Right renal cortex interstitium (tissue), 3 donors: ENCODE measurements around the gene PTPRE. TPM values are rescaled to one million over a fixed set of nuclear protein-coding genes. Genes with fewer than 3 reads are reported as not detected.
A peak's percentile ranks its signal among the peaks of the same experiment; 100 is the strongest.

Experiments used
- DNase-seq, 3 donors: peaks; one replicate each; pipeline ENCODE4 v3.0.0-alpha.2; 2013; ENCODE audit warnings: low read depth in 3 of 3, low spot score in 2 of 3
- polyA plus RNA-seq, 3 donors: library from polyadenylated mRNA; unstranded; fragments of 120-200 nt; gene quantifications; one replicate each; pipeline ENCODE4 v1.2.1, GENCODE V29; 2013; ENCODE audit not compliant: insufficient read length in 3 of 3

PTPRE gene
- polyA plus RNA-seq, 3 donors: 5.6 to 6.1 (median 6.0) TPM

DNA sequence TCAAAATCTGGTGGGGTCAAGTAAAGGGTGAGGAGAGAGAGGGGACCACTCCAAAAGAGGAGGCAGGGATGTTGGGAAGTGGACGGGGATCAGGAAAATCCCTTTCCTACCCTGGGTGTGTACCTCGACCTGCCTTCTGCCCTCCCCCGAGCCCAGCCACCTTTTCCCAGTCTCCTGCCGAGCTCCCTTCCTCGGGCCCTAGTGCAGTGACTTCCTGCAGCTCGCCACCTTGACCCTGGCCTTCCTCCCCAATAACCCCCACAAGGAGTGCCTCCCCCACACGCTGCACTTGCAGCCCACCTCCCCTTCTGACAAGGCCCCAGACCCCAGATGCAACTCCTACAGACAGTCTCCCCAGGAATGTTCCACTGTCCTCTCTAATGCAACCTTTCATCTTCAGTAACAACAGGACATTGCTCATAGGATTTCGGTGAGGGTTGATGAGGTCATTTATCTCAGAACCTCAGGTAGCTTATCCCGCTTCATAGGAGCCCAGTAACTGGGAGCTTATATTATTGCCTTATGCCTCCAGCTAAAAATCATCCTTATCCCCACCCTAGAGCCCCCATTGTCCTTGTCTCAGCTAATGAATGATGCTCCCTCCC, 129.2 kb downstream of the PTPRE start:
- no peak for DNase-seq

DNA sequence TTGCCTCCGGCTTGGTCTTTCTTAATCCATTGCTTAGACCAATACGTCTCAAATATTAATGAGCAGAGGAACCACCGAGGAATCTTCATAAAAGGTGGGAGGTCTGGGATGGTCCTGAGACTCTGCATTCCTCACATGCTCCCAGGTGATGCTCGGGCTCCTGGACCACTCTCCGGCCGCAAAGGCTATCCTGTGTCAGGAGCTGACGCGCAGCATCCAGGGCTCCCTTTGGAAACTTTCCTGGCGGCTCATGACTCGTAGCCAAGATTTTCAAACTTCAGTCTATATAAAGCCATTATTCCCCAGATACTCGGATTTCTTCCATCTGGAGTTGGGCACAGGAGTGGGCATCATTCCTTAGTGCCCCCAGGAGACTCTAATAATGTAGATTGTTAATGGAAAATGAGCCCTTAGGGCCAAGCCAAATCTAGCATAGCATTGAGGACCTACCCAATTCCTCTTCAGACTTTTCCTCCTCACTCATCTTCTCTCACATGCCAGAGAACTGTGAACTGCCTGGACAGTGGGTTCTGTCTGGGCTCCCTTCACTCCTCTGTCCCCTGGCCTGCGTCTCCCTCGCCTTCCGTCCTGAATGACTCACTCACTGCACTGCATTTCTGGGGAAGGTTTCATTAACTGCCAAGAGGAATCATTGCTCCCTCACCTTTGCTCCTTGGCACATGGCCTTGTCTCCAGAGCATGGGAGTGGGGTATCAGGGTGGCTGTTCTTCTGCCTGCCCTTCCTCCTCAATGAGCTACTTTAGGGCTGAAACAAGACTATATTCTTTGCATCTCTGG, 130.0 kb downstream of the PTPRE start:
- DNase-seq: no peak

DNA sequence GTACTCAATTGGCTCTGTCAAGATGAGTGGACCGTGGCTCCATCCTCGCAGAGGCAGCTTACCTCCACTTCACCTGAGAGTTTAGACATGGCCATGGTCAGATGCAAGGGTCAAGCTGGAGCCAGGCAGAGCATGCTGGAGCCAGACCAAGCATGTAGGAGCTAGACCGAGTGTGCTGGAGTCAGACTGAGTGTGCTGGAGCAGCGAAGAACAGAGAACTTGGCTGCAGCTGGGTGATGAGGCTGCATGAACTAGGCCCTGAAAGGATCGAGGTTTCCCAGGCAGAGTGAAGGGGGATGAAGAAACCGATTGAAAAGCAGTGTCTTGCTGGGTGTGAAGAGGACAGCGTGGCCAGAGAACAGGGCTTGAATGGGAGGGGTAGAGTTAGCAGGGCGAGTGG, 133.2 kb downstream of the PTPRE start:
- DNase-seq: no peak

DNA sequence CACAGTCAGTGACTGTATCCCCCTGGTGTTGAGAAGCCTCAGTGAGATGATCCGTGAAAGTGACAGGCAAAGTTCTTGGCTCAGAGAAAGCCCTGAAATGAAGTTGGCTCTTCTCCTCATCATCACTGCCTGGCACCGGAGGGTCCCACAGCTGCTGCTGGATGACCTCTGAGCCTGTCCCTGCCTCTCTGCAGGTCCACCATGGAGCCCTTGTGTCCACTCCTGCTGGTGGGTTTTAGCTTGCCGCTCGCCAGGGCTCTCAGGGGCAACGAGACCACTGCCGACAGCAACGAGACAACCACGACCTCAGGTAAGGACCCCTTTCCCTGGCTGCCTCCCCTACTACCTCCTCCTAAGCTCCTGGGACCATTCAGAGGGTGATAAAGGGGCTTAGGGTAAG, 133.8 kb downstream of the PTPRE start:
- no peak for DNase-seq

DNA sequence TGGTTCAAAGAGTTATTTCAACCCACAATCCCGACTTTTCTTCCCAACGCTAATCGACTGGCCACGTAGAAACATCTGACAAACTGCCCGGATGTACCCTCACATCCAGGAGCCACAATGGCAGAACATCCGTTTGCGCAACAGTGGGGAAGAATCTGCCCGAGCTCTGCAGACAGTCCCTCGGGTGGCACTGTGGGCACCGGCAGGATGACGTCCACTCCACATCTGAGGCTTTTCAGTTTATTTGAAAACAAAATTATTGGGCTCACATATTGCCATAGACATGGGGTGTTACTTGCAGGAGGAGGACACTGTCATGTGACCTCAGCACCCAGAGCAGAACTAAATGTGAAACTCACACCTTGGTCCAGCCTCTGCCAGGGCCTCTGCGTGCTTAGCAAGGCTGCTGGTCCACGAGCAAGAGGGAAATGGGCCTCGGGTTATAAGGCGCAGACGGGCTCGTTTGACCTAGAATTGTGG, 135.3 kb downstream of the PTPRE start:
- DNase-seq: no peak

DNA sequence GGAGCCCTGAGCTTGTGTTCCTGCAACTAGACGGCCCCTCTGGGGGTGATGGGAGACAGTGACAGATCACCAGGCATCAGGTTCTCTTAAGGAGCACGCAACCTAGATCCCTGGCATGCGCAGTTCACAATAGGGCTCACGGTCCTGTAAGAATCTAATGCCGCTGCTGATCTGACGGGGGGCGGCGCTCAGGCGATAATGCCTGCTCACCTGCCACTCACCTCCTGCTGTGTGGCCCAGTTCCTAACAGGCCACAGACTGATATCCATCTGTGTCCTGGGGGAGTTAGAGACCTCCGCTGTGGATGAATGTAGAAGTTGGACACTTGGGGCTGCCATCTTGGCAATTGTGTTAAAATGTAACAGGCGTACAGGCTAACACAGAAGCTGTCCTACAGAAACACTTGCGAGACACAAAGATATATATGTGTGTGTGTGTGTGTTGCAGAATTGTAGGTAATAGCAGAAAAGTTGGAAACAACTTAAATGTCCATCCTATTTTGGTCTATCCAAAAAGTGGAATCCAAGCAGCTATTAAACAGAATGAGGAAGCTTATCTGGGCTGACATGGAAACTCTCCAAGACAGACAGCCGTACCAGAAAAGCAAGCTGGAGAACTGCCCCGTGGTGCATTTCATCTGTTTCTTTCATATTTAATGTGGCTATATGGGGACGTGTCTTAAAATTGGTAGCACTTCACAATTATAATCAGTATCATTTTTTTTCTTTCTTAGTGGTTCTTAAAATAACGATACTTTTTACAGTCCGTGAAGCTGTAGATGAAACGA, 136.5 kb downstream of the PTPRE start:
- no peak for DNase-seq

DNA sequence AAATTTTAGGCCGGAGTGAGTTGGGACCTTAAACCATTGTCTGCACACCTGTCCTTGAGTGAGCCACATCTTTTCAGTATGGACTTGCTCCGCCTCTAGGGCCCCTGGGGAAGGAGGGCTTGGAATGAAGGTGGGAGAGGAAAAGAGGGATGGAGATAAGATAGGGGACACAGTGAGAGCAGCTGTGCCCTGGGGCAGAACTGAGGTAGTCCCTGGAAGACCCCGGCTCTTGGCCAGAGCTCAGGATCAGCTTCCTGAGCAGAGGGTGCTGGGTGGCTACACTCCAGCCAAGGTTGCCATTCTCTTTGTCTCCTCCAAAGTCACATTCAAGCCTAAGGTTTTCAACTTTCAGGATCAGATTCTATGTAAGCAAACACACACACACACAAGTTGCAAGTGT, 137.3 kb downstream of the PTPRE start:
- DNase-seq: no peak

DNA sequence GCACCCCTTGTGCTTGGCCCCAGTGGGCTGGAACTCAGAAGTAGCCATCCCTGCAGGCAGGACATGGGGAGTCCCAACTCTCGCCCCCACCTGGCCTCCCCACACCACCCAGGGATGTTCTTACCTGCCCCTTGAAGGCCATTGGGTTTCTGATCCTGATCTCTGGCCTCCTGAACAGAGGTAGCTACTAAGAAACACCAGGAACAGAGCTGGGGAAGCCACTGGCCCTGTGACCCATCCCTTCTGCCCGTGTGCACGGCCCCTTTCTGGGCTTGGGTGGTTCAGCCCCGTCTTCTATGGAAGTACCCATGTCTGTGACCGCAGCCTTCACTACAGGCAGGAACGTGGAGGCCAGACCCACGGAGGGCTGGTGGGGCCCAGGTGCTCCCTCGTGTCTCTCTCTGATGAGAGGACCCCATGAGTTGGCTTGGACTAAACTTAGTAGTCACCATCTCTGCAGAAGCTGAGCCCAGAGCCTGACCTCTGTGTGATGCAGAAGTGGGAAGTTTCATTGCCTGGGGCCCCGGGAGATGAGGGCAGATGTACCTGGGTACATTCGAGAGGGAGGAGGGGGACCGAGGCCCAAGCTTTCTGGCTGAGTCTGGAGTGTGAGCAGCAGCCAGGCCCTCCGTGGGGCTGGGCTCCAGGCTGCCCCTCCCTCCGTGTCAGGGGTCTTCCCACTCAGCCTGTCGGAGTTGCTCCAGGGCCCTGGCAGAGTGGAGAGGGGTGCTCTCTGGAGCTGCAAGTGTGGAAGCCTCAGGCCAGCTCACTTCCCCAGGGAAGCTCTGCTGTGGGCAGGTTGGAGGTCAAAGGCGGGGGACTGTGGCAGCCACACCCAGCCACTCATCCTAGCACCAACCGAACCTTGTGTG, 138.3 kb downstream of the PTPRE start:
- DNase-seq: no peak

DNA sequence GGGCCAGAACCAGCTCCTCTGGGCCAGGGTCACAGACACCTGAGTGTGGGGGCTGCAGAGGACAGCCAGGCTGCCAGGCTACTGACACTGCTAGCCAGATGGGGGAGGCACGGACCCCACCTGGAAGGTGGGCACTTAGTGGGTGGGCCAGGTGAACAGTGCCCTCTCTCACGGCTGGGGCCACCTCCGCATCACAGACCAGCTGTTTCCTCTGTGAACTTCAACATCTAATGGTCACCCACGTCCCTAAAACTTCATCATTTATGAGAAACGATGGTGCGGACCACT, 138.9 kb downstream of the PTPRE start:
- no peak for DNase-seq

DNA sequence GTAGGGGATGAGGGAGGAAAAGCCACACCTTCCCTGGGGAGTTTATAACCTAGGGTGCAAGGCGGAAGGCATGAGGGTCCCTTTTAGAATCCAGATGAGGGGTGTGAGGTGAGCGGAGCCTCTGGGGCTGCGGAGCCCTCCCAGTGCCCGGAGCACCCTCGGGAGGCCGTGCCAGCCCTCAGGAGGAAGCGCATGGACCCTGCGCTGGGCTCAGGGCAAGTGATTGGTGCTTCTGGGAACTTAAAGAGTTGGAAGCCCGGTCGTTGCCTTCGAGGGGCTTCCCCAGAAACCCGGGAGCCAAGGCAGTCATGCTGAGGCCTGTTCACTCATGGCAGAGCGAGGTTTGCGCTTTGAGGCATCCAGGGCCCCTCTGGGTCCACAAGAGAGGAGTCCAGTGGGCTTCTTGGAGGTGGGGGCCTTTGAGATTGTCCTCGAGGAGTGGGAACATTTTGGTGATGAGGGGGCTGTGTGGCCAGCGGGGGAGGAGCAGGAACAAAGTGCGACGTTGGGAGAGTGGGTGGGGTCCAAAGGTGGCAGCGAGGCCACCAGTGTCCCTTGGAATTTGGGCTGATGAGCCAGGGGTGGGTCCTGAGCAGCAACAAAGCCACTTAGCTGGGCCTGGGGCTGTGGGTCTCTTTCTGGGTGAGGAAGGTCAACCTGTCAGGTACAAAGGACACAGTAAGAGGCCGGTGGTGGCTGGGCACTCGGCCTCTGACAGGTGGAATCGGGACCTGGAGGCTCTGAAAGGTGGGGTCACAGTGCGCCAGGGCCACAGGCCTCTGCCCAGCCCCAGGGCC, 139.5 kb downstream of the PTPRE start:
- DNase-seq: no peak

DNA sequence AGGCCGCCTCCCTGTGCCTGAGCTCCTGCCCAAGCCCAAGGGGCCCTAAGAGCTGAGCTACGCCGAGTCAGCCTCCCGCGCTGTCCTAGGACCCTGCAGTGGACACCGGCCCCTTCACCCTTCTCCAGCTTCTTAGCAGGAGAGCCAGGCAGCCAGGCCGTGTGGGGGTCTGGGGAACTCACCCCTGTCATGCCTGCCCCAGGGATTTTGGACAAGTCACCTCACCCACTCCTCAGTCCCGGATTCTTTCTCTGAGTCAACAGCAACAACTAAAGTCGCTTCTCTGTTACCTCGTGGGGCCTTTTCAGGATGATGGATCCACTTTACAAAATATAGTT, 140.0 kb downstream of the PTPRE start:
- no peak for DNase-seq

DNA sequence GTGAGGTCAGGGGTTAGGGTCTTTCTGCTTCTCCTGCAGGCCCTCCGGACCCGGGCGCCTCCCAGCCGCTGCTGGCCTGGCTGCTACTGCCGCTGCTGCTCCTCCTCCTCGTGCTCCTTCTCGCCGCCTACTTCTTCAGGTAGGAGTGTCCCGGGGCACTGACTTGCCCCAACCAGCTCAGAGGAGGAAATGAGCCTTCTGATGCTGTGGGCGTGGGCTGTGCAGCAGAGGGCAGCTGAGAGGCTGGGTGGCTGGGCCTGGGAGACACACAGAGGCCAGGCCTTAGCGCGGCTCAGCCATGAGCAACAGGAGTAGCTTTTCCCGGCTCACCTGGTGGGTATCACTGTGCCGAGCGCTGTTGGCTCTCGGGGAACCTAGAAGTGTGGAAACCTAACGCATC, 140.4 kb downstream of the PTPRE start:
- DNase-seq: peak in 1 of 3 donors; percentile 53

DNA sequence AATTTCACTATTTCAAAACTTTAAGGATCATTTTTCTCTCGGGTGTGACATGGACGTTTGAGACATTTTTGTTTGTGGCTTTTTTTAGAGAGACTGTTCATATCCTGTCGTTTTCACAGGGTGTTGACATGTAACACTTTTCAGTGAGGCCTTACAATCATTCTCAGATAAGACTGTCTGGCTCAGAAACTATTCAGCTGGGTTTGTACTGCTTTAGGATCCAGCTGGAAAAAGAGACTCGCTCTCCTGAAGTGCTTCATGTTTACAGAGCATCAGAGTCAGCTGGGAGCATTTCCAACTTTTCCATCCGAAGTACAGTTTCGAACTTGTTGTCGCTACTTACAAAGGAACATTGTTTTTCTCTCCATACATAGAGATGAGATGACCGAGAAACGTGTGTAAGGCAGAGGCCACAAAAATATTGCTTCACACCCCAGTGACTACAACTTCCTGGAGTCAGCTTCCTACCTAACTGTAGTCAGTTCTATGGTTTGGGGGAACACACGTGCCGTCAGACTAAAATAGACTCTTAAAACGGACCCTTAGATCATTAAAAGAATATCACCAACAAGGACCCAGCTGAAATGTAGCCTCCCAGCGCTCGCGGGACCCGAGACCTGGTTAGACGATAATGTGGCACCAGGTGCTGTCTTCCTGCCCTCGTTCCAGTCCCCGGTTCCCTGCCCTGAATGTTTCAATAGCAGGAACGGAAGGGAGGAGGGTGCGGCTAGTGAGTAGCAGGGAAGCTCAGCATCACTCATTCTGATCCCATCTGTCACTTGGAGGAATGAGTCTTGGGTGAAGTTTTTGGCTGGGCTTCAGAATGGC, 141.3 kb downstream of the PTPRE start:
- no peak for DNase-seq

DNA sequence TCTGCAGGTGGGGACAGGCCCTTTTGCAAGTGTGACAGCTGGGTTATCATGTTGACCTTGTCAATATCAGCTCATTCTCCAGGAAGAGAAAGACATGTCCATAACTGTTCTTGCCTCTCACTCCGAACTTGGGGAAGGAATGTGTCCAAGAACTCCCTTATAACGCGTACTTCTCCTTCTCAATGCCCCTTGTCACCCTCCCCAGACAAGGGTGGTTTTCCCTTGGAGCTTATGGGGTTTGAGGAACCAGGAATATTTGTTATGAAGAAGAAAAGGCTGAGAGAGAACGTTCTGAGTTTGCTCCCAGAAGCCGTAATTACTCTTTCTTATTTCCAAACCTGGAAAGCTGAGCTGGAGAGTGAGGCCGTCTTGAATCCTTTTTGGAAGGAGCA, 141.9 kb downstream of the PTPRE start:
- DNase-seq: no peak

DNA sequence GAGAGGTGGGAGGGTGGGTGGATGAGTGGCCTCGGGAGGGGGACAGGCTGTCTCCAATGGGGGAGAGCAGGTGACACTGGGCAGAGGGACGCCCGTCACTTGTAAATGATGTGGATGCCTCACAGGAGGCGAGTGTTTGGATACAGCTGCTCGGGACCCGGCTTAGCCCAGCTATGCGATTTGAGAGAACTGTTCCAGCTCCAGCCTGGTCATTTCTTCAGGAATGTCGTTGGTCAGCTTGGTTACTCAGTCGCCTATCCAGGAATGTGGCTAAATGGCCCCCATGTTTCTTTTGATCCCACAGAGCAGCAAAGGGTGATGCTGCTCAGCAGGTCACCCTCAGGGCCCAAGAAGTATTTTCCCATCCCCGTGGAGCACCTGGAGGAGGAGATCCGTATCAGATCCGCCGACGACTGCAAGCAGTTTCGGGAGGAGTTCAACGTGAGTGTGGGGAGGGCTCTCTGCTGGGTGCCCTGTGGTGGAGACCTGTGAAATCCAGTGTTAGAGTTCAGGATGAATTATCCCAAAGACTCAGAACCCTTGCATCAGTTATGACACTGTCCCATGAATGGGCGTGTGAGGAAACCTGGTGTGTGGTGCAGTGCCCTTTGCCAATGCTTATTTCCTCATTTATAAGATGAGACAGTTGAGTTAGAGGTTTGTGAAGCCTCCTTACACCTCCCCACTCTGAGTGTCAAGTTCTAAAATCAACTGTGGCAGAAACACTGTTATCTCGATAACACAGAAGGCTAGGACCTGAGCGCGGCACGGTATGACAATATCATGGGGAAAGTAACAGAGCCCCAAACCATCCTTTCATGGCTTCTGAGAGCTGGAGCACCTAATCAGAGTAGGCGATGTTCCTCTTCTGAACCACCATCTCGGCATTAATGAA, 142.6 kb downstream of the PTPRE start:
- DNase-seq: no peak

DNA sequence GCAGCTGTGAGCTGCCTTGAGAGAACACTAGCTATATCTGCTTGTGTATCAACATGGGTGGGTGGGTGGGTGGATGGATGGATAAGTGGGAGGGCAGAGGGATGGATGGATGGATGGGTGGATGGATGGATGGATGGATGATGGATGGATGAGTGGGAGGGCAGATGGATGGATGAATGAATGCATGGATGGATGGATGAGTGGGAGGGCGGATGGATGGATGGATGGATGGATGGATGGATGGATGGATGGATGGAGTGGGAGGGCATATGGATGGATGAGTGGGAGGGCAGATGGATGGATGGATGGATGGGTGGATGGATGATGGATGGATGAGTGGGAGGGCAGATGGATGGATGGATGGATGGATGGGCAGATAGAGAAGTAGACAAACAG, 143.2 kb downstream of the PTPRE start:
- DNase-seq: no peak

DNA sequence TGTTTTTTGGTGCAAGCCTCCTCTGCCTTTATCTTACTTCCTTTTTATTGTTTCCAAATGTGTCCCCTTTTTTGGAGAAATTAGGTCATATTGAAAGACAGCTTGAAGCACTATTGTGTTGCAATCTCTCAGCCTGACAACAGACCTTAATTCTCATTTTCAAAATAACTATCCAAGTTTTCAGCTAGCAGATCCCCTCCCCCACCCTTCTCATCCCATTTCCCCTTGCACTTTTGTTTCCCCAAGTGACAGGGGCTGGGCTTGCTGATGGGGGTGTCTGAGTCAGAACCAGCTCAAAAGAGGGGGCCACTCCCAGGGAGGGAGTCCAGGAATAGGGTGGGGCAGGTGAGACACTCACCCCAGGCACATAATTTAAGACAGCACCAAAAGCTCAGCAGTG, 144.0 kb downstream of the PTPRE start:
- no peak for DNase-seq

DNA sequence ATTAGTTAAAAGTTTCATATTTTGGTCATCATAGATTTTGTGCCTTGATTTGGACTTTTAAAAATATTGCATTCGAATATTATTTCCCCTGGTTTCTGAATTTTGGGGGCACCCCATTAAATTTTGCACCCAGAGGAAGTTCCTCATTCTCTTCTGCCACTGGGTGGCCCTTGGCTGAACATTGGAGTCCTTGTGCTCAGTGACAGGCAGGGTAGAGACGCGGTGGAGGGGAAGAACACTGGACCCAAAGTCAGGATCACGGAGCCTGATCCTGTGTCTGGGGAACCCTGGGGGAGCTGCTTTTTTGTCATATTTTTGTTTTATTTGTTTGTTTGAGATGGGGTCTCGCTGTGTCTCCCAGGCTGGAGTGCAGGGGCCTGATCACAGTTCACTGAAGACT, 144.6 kb downstream of the PTPRE start:
- no peak for DNase-seq
